ENCODE data around the gene KRTAP19-5. TPM values are rescaled to one million over a fixed set of nuclear protein-coding genes. Genes with fewer than 3 reads are reported as not detected.

Gene KRTAP19-5
- total and polyA plus RNA-seq, 2 of the 4 experiments (the other 2 are of a cell fraction) = not detected

DNA sequence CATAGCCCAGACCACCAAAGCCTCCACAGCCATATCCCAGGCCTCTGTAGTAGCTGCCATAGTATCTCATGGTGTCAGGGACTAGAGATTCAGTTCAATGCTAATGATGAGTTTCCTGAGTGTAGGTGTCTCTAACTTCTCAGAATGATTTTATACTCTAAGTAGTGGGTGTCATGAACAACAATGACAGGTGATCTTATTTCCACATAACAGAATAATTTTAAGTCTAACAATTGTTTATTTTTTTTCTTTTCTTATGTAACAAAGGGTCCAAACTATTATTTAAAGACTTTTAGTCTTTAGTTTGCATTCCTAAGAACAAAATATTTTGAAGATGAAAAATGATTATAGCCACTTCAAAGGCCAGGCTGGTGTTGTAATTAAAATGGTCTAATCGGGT, 39.8 kb upstream of the KRTAP19-5 start, which contains the start of gene KRTAP19-6:
TSS of gene KRTAP19-6 (minus strand) at position 101 of the 400 bp plus-strand sequence. CDS start at position 70, 31 bp downstream.
- Histone ChIP-seq H3K4me1 (ENCODE audit: control insufficient read depth, insufficient read depth, low read length) (no peaks in the 10 kb centered on the region), H3K79me1 (ENCODE audit: low read depth in 1 of 2, low read length in 2 of 2) (no peaks in the 10 kb centered on the region), H3K18ac (ENCODE audit: low read depth, low read length) (no peak within 1 kb of the TSS), H3K9me1 (ENCODE audit: insufficient read depth, low read length) (no peaks in the 10 kb centered on the region), H2AK5ac (ENCODE audit: low read depth, low read length) (no peak within 1 kb of the TSS), H3K4me2 (ENCODE audit: low read depth, low read length) (no peak within 1 kb of the TSS), H4K8ac (ENCODE audit: low read depth in 2 of 2, low read length in 2 of 2) (no peak within 1 kb of the TSS), H3K56ac (ENCODE audit: extremely low read depth, insufficient read depth, low read length) (no peak within 1 kb of the TSS), H4K91ac (ENCODE audit: insufficient read depth, low read depth, low read length) (no peak within 1 kb of the TSS), H3K27ac (ENCODE audit: insufficient read depth, low read length) (no peak within 1 kb of the TSS), H3K4me3 (ENCODE audit: insufficient read depth, low read depth, low read length) (no peak within 1 kb of the TSS), H3K36me3 (ENCODE audit: control insufficient read depth, insufficient read depth, low read length) (no peaks in the 10 kb centered on the region), H2AFZ (replicated peaks; ENCODE audit: low read length, poor library complexity) (no peak within 1 kb of the TSS), H2BK120ac (ENCODE audit: low read depth, low read length) (no peak within 1 kb of the TSS), H3K27me3 (ENCODE audit: control insufficient read depth, insufficient read depth, low read length) (no peaks in the 10 kb centered on the region), H2BK20ac (ENCODE audit: low read depth, low read length) (no peak within 1 kb of the TSS), H2AK9ac (replicated peaks; ENCODE audit: low read depth, low read length, poor library complexity) (no peak within 1 kb of the TSS), H4K5ac (ENCODE audit: low read depth, low read length) (no peak within 1 kb of the TSS), H3K9ac (ENCODE audit: low read depth, low read length) (no peak within 1 kb of the TSS), H2BK5ac (ENCODE audit: low read depth, low read length, poor library complexity, severe bottlenecking) (no peak within 1 kb of the TSS), H4K20me1 (ENCODE audit: insufficient read depth, low read length) (no peaks in the 10 kb centered on the region), H3K14ac (replicated peaks; ENCODE audit: low read depth, low read length) (no peak within 1 kb of the TSS), H3K23ac (ENCODE audit: low read depth, low read length) (no peak within 1 kb of the TSS), H2BK15ac (ENCODE audit: low read depth, low read length) (no peak within 1 kb of the TSS), H3K4ac (ENCODE audit: low read depth, low read length) (no peak within 1 kb of the TSS), H3K9me3 (ENCODE audit: control insufficient read depth, insufficient read depth, low read length) (peaks cover 4% of the 10 kb centered on the region; the same call in 1 of the 2 replicates)
- ChIA-PET CTCF (no interaction called here), POLR2A (ENCODE audit: unreplicated experiment) (no interaction called here)
- ATAC-seq (ENCODE audit: low read depth) (no peak), DNase-seq (no peak)
- WGBS, 2 experiments (ENCODE audit: extremely low coverage in 2 of 2, insufficient read length in 1 of 2) = no CpG with 5 or more reads among the region's 1 CpG
- dilution Hi-C loops (cut with HindIII; ENCODE audit: low sequenced_read_pairs, unreplicated experiment) = no loop called here
- no TSS peak for BruUV-seq (replicated peaks)
- intact Hi-C loops (cut with micrococcal nuclease) = loop anchor here (1.0 kb wide), 1 partner anchor 50 kb away; no protein-coding TSS in a partner anchor
- TF ChIP-seq RCOR1 (IDR thresholded peaks at IDR 0.05; ENCODE audit: insufficient replicate concordance, low read length) (no peak), MAFK (IDR thresholded peaks at IDR 0.05; ENCODE audit: low read depth, low read length) (no peak), MAZ (IDR thresholded peaks at IDR 0.05; ENCODE audit: borderline replicate concordance, low read depth, low read length) (no peak), NFE2L2 (IDR thresholded peaks at IDR 0.05; ENCODE audit: low read depth, low read length) (no peak), CHD1 (IDR thresholded peaks at IDR 0.05; ENCODE audit: low read depth, low read length) (no peak)
- TF ChIP-seq, protein P1, sequence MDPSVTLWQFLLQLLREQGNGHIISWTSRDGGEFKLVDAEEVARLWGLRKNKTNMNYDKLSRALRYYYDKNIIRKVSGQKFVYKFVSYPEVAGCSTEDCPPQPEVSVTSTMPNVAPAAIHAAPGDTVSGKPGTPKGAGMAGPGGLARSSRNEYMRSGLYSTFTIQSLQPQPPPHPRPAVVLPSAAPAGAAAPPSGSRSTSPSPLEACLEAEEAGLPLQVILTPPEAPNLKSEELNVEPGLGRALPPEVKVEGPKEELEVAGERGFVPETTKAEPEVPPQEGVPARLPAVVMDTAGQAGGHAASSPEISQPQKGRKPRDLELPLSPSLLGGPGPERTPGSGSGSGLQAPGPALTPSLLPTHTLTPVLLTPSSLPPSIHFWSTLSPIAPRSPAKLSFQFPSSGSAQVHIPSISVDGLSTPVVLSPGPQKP (IDR thresholded peaks at IDR 0.05; ENCODE audit: borderline replicate concordance, low read depth, low read length) = no peak
- TF ChIP-seq, protein P2, sequence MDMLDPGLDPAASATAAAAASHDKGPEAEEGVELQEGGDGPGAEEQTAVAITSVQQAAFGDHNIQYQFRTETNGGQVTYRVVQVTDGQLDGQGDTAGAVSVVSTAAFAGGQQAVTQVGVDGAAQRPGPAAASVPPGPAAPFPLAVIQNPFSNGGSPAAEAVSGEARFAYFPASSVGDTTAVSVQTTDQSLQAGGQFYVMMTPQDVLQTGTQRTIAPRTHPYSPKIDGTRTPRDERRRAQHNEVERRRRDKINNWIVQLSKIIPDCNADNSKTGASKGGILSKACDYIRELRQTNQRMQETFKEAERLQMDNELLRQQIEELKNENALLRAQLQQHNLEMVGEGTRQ (IDR thresholded peaks at IDR 0.05; ENCODE audit: low read depth, low read length) = no peak
- in situ Hi-C loops (cut with MboI; ENCODE audit: low sequenced_read_pairs) = no loop called here

Data from IMR-90 (cell line).